ENCODE measurements around the gene ATP2B2. TPM values are rescaled to one million over a fixed set of nuclear protein-coding genes. Genes with fewer than 3 reads are reported as not detected.

ATP2B2 gene
- total RNA-seq, 1 donor from 2014 or later, result not detected

GRCh38 chr3:10485380-10485779 lies 20.0 kb downstream of the ATP2B2 start:
- Mint-ChIP-seq H3K27me3 (ENCODE audit: low read depth) (peaks cover 23% of the 10 kb centered on the region), H3K4me3 (no peak overlapping the region), H3K4me1 (no peaks in the 10 kb centered on the region), H3K9me3 (no peaks in the 10 kb centered on the region), H3K36me3 (no peaks in the 10 kb centered on the region), H3K27ac (no peak overlapping the region)
- DNase-seq (ENCODE audit: low spot score in 2 of 2, unreplicated experiment in 2 of 2), result no peak
- TF ChIP-seq, protein P1, sequence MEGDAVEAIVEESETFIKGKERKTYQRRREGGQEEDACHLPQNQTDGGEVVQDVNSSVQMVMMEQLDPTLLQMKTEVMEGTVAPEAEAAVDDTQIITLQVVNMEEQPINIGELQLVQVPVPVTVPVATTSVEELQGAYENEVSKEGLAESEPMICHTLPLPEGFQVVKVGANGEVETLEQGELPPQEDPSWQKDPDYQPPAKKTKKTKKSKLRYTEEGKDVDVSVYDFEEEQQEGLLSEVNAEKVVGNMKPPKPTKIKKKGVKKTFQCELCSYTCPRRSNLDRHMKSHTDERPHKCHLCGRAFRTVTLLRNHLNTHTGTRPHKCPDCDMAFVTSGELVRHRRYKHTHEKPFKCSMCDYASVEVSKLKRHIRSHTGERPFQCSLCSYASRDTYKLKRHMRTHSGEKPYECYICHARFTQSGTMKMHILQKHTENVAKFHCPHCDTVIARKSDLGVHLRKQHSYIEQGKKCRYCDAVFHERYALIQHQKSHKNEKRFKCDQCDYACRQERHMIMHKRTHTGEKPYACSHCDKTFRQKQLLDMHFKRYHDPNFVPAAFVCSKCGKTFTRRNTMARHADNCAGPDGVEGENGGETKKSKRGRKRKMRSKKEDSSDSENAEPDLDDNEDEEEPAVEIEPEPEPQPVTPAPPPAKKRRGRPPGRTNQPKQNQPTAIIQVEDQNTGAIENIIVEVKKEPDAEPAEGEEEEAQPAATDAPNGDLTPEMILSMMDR (IDR thresholded peaks at IDR 0.05; ENCODE audit: unreplicated experiment), result no peak

DNA sequence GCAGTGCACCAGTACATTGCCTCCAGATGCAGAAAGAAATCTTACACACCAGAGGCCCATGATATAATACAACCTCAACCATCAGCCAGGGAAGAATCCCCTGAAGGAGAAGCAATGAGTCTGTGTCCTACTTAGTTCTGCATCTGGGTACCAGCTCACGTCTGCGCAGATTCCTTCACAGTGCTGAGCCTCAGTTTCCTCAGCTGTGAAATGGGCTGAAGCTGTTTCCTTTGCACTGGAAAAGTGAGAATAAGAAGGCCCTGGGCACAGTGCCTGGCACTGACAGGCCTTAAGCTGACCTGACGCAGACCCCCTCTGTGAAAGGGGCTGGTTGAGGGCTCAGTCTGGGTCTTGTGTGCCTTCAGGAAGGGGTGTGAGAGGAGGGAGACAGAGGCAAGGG lies 20.7 kb downstream of the ATP2B2 start:
- Mint-ChIP-seq H3K36me3 (no peaks in the 10 kb centered on the region), H3K4me1 (no peaks in the 10 kb centered on the region), H3K4me3 (no peak overlapping the region), H3K27me3 (ENCODE audit: low read depth) (peaks cover 22% of the 10 kb centered on the region), H3K27ac (no peak overlapping the region), H3K9me3 (no peaks in the 10 kb centered on the region)
- TF ChIP-seq, protein P1 (IDR thresholded peaks at IDR 0.05; ENCODE audit: unreplicated experiment), result no peak
- DNase-seq (ENCODE audit: low spot score in 2 of 2, unreplicated experiment in 2 of 2), result no peak

- Mint-ChIP-seq H3K4me3 (no peak overlapping the region), H3K4me1 (no peaks in the 10 kb centered on the region), H3K27ac (no peak overlapping the region), H3K36me3 (no peaks in the 10 kb centered on the region), H3K27me3 (ENCODE audit: low read depth) (peaks cover 14% of the 10 kb centered on the region), H3K9me3 (peaks cover under 1% of the 10 kb centered on the region)
- TF ChIP-seq, protein P1 (IDR thresholded peaks at IDR 0.05; ENCODE audit: unreplicated experiment), result no peak
- DNase-seq (ENCODE audit: low spot score in 2 of 2, unreplicated experiment in 2 of 2), result no peak
Observed at GRCh38 chr3:10483686-10484345, 21.6 kb downstream of the ATP2B2 start.

- Mint-ChIP-seq H3K27me3 (ENCODE audit: low read depth) (peaks cover 14% of the 10 kb centered on the region), H3K9me3 (peaks cover 6% of the 10 kb centered on the region), H3K27ac (no peak overlapping the region), H3K36me3 (no peaks in the 10 kb centered on the region), H3K4me1 (no peaks in the 10 kb centered on the region), H3K4me3 (no peak overlapping the region)
- TF ChIP-seq, protein P1 (IDR thresholded peaks at IDR 0.05; ENCODE audit: unreplicated experiment), result no peak
- no peak for DNase-seq (ENCODE audit: low spot score in 2 of 2, unreplicated experiment in 2 of 2)
Observed at GRCh38 chr3:10483364-10483675, 22.1 kb downstream of the ATP2B2 start.

DNA sequence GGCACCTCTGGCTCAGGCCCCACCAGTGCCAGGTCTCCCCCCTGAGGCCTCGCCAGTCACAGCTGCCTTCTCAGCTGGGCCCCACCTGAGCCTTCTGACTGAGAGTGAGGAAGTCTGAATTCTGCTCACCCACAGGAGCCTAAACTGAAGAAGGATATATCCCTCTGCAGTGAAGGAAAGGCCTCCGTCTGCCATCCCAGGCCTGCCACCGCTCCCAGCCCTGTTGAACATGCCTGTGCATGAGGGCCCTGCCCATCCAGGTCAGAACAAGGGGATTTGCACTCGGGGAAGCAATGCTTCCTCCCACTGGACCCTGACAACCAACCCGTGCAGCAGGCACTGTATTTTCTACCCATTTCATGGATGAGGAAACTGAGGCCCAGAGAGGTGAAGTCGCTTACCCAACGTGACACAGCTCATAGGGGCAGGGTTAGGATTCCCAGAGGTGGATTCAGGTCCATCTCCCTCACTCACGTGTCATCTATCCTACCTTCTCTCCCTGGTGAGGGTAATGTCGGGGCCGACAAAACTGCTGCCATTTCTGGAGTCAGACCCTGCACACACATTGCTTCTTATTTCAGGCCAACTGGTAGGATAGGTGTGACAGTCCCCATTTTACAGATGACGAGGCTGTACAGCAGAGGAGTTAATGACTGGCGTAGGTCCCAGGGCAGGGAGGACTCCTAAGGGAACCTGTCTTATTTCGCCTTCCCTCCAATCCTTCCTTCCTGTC lies 22.6 kb downstream of the ATP2B2 start:
- Mint-ChIP-seq H3K27me3 (ENCODE audit: low read depth) (peaks cover 13% of the 10 kb centered on the region), H3K27ac (no peak overlapping the region), H3K4me1 (no peaks in the 10 kb centered on the region), H3K9me3 (peaks cover 7% of the 10 kb centered on the region), H3K4me3 (no peak overlapping the region), H3K36me3 (no peaks in the 10 kb centered on the region)
- DNase-seq (ENCODE audit: low spot score in 2 of 2, unreplicated experiment in 2 of 2), result no peak
- TF ChIP-seq, protein P1 (IDR thresholded peaks at IDR 0.05; ENCODE audit: unreplicated experiment), result no peak
